ENCODE measurements around the gene TSHR. TPM values are rescaled to one million over a fixed set of nuclear protein-coding genes. Genes with fewer than 3 reads are reported as not detected.

Gene TSHR
- total RNA-seq, 1 donor from 2014 or later, result not detected

GRCh38 chr14:80926397-80927082, 28.9 kb upstream of the TSHR start:
- H3K9me3 Mint-ChIP-seq (ENCODE audit: unreplicated experiment), result no peaks in the 10 kb centered on the region
- peak overlapping the region; percentile 43 for H3K27ac ChIP-seq (ENCODE audit: low read depth, low read length)
- H3K4me2 ChIP-seq (ENCODE audit: low read length), result peak overlapping the region; percentile 38
- H3K27me3 ChIP-seq (ENCODE audit: insufficient read depth, low read length), result no peaks in the 10 kb centered on the region
- peak overlapping the region; percentile 2 for H3K9ac ChIP-seq (ENCODE audit: low read length)
- no peaks in the 10 kb centered on the region for H3K36me3 Mint-ChIP-seq (ENCODE audit: low read depth, unreplicated experiment)
- TF ChIP-seq CTCF (IDR thresholded peaks at IDR 0.05; ENCODE audit: insufficient read depth, low read depth, low read length) (no peak), EZH2 (IDR thresholded peaks at IDR 0.05; ENCODE audit: insufficient read depth, low read length) (no peak)
- H3K9me3 ChIP-seq (ENCODE audit: insufficient read depth, low read depth, low read length), result no peaks in the 10 kb centered on the region
- peak overlapping the region; percentile 9 for H3K4me3 Mint-ChIP-seq (ENCODE audit: unreplicated experiment)
- peak overlapping the region; percentile 59 for H3K27ac Mint-ChIP-seq (ENCODE audit: unreplicated experiment)
- H2AFZ ChIP-seq (ENCODE audit: low read depth, low read length), result no peak overlapping the region
- no peak overlapping the region for H3K4me3 ChIP-seq (ENCODE audit: insufficient read depth, low read depth, low read length)
- H3K27me3 Mint-ChIP-seq (ENCODE audit: low read depth, unreplicated experiment), result no peaks in the 10 kb centered on the region
- H3K36me3 ChIP-seq (ENCODE audit: insufficient read depth, low read length), result no peaks in the 10 kb centered on the region
- FAIRE-seq (no peak), DNase-seq (ENCODE audit: low read depth) (peak; percentile 57)
- H4K20me1 ChIP-seq (ENCODE audit: insufficient read depth, low read length), result no peaks in the 10 kb centered on the region
- peaks cover 26% of the 10 kb centered on the region for H3K79me2 ChIP-seq (ENCODE audit: insufficient read depth, low read length)
- peaks cover 26% of the 10 kb centered on the region for H3K4me1 Mint-ChIP-seq (ENCODE audit: low read depth, unreplicated experiment)
- peaks cover 17% of the 10 kb centered on the region for H3K4me1 ChIP-seq (ENCODE audit: insufficient read depth, low read length)

DNA sequence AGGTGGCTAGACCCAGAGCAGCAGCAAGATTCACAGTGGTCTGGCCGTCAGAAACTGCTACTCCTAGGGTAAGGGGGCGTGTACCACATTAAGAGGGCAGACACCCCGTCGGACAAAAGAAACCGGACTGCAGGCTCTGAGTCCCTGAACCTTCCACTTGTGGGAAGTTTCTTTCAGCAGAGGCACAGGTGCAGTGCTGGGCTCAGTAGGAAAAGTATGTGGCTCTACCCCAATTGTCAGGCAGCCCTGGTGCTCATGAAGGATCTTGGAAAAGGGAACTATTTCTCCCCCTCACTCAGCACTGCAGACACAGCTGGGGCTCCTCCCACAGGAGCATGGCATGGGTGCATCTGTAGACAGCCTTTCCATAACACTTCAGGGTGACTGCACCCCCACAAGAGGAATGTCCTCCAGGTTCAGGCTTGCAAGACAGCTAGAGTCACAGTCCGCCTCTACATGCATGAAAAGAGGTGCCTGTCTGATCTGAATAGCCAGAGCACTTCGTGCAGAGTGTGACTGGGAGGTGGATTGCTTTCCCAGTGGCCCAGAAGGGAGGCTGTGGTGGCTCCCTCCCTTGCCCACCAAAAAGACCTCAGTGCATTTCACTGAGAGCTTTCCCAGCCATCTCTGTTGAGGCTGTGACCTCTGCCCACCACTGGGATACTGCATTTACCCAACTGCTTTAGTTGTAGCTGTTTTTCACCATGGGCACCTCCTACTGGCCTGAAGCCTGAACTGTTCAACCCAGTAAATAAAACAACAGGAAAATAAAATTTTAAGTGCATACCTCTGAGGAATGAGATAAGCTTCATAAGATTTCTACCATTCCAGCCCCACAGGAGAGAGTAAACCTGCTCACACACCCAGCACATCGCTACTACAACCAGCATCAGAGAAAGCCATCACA, 28.1 kb upstream of the TSHR start:
- Histone ChIP-seq H3K27me3 (ENCODE audit: insufficient read depth, low read length) (no peaks in the 10 kb centered on the region), H2AFZ (ENCODE audit: low read depth, low read length) (no peak overlapping the region), H3K27ac (ENCODE audit: low read depth, low read length) (peak overlapping the region; percentile 43), H3K36me3 (ENCODE audit: insufficient read depth, low read length) (no peaks in the 10 kb centered on the region), H3K9me3 (ENCODE audit: insufficient read depth, low read depth, low read length) (no peaks in the 10 kb centered on the region), H3K4me2 (ENCODE audit: low read length) (peak overlapping the region; percentile 38), H3K79me2 (ENCODE audit: insufficient read depth, low read length) (peaks cover 26% of the 10 kb centered on the region), H3K9ac (ENCODE audit: low read length) (peak overlapping the region; percentile 2), H4K20me1 (ENCODE audit: insufficient read depth, low read length) (no peaks in the 10 kb centered on the region), H3K4me3 (ENCODE audit: insufficient read depth, low read depth, low read length) (no peak overlapping the region), H3K4me1 (ENCODE audit: insufficient read depth, low read length) (peaks cover 21% of the 10 kb centered on the region)
- peak overlapping the region; percentile 59 for H3K27ac Mint-ChIP-seq (ENCODE audit: unreplicated experiment)
- TF ChIP-seq EZH2 (IDR thresholded peaks at IDR 0.05; ENCODE audit: insufficient read depth, low read length), result no peak
- no peak for TF ChIP-seq CTCF (IDR thresholded peaks at IDR 0.05; ENCODE audit: insufficient read depth, low read depth, low read length)
- DNase-seq (ENCODE audit: low read depth) (no peak), FAIRE-seq (no peak)
- H3K36me3 Mint-ChIP-seq (ENCODE audit: low read depth, unreplicated experiment), result no peaks in the 10 kb centered on the region
- H3K9me3 Mint-ChIP-seq (ENCODE audit: unreplicated experiment), result no peaks in the 10 kb centered on the region
- peaks cover 29% of the 10 kb centered on the region for H3K4me1 Mint-ChIP-seq (ENCODE audit: low read depth, unreplicated experiment)
- H3K4me3 Mint-ChIP-seq (ENCODE audit: unreplicated experiment), result no peak overlapping the region
- H3K27me3 Mint-ChIP-seq (ENCODE audit: low read depth, unreplicated experiment), result no peaks in the 10 kb centered on the region

Data from astrocyte (in vitro differentiated cells and primary cell).